ENCODE measurements around the gene CLIP1. TPM values are rescaled to one million over a fixed set of nuclear protein-coding genes. Genes with fewer than 3 reads are reported as not detected.

Gene CLIP1
- total and polyA plus RNA-seq, 2 of the 13 experiments (the other 11 are each of a cell fraction or from before 2014, with no cell fraction given): 28.9 to 43.7 TPM

GRCh38 chr12:122266230-122266901 is 156.1 kb downstream of the CLIP1 start, which contains the start of gene VPS33A (continued):
- TF ChIP-seq, protein P1, sequence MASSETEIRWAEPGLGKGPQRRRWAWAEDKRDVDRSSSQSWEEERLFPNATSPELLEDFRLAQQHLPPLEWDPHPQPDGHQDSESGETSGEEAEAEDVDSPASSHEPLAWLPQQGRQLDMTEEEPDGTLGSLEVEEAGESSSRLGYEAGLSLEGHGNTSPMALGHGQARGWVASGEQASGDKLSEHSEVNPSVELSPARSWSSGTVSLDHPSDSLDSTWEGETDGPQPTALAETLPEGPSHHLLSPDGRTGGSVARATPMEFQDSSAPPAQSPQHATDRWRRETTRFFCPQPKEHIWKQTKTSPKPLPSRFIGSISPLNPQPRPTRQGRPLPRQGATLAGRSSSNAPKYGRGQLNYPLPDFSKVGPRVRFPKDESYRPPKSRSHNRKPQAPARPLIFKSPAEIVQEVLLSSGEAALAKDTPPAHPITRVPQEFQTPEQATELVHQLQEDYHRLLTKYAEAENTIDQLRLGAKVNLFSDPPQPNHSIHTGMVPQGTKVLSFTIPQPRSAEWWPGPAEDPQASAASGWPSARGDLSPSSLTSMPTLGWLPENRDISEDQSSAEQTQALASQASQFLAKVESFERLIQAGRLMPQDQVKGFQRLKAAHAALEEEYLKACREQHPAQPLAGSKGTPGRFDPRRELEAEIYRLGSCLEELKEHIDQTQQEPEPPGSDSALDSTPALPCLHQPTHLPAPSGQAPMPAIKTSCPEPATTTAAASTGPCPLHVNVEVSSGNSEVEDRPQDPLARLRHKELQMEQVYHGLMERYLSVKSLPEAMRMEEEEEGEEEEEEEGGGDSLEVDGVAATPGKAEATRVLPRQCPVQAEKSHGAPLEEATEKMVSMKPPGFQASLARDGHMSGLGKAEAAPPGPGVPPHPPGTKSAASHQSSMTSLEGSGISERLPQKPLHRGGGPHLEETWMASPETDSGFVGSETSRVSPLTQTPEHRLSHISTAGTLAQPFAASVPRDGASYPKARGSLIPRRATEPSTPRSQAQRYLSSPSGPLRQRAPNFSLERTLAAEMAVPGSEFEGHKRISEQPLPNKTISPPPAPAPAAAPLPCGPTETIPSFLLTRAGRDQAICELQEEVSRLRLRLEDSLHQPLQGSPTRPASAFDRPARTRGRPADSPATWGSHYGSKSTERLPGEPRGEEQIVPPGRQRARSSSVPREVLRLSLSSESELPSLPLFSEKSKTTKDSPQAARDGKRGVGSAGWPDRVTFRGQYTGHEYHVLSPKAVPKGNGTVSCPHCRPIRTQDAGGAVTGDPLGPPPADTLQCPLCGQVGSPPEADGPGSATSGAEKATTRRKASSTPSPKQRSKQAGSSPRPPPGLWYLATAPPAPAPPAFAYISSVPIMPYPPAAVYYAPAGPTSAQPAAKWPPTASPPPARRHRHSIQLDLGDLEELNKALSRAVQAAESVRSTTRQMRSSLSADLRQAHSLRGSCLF (CRISPR knock-in tag; IDR thresholded peaks at IDR 0.05; ENCODE audit: borderline replicate concordance): no peak
- TF ChIP-seq PHF21A (CRISPR knock-in tag; IDR thresholded peaks at IDR 0.05) (peak; percentile 86; the same call in 1 of the 2 replicates), ZFP90 (CRISPR knock-in tag; IDR thresholded peaks at IDR 0.05; ENCODE audit: borderline replicate concordance) (peak; percentile 45; the same call in 1 of the 2 replicates), ZNF367 (CRISPR knock-in tag; IDR thresholded peaks at IDR 0.05; ENCODE audit: borderline replicate concordance) (no peak), NR2F6 (IDR thresholded peaks at IDR 0.05) (no peak), NR2F6 (CRISPR knock-in tag; IDR thresholded peaks at IDR 0.05) (peak; percentile 38; the same call in 1 of the 2 replicates), SOX5 (CRISPR knock-in tag; IDR thresholded peaks at IDR 0.05; ENCODE audit: borderline replicate concordance) (peak; percentile 54; the same call in 1 of the 2 replicates), ZNF3 (CRISPR knock-in tag; IDR thresholded peaks at IDR 0.05) (no peak), YY1 (IDR thresholded peaks at IDR 0.05; ENCODE audit: insufficient read depth, insufficient replicate concordance, low read depth, low read length) (peak; percentile 95), ZMYM4 (CRISPR knock-in tag; IDR thresholded peaks at IDR 0.05) (peak; percentile 97), PATZ1 (CRISPR knock-in tag; IDR thresholded peaks at IDR 0.05) (peak; percentile 73), ZNF329 (CRISPR knock-in tag; IDR thresholded peaks at IDR 0.05; ENCODE audit: low read depth) (no peak; the same call in 1 of the 2 replicates), KLF16 (CRISPR knock-in tag; IDR thresholded peaks at IDR 0.05) (peak; percentile 85 to 88; a peak in 2 of 4 replicates), ZNF350 (CRISPR knock-in tag; IDR thresholded peaks at IDR 0.05; ENCODE audit: borderline replicate concordance, low read depth) (peak; percentile 97), ZNF382 (CRISPR knock-in tag; IDR thresholded peaks at IDR 0.05; ENCODE audit: borderline replicate concordance) (no peak), ZNF143 (CRISPR knock-in tag; IDR thresholded peaks at IDR 0.05) (peak; percentile 68), RFX5 (IDR thresholded peaks at IDR 0.05; ENCODE audit: low read depth, low read length) (no peak), ZSCAN5A (CRISPR knock-in tag; IDR thresholded peaks at IDR 0.05; ENCODE audit: borderline replicate concordance) (peak; percentile 84), CHCHD3 (CRISPR knock-in tag; IDR thresholded peaks at IDR 0.05) (0 out of 2 replicates have a peak, but pooled peaks have one; percentile 63), RAD21 (CRISPR knock-in tag; IDR thresholded peaks at IDR 0.05) (peak; percentile 31)
- TF ChIP-seq, protein P2, sequence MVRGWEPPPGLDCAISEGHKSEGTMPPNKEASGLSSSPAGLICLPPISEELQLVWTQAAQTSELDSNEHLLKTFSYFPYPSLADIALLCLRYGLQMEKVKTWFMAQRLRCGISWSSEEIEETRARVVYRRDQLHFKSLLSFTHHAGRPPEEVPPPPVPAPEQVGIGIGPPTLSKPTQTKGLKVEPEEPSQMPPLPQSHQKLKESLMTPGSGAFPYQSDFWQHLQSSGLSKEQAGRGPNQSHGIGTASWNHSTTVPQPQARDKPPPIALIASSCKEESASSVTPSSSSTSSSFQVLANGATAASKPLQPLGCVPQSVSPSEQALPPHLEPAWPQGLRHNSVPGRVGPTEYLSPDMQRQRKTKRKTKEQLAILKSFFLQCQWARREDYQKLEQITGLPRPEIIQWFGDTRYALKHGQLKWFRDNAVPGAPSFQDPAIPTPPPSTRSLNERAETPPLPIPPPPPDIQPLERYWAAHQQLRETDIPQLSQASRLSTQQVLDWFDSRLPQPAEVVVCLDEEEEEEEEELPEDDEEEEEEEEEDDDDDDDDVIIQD (CRISPR knock-in tag; IDR thresholded peaks at IDR 0.05; ENCODE audit: low read depth): peak; percentile 76
